Muscle layer of duodenum (tissue), 2 donors: ENCODE measurements around the gene C12orf60.
"Not testable (repeated sequence)": the region's sequence is repeated elsewhere in the genome, so short reads cannot be mapped to it uniquely, and the experiment has no call there.

ENCODE experiments used
- H3K27ac ChIP-seq: one replicate; pipeline ENCODE4 v1.7.0; 2013; ENCODE audit warnings: mild to moderate bottlenecking, low read length
- H3K27me3 ChIP-seq: one replicate; pipeline ENCODE4 v1.7.0; 2013; ENCODE audit warnings: low read depth, mild to moderate bottlenecking, control low read depth, low read length
- H3K36me3 ChIP-seq, 2 donors: one replicate each; pipeline ENCODE4 v1.7.0; 2013; ENCODE audit warnings: low read length in 2 of 2, control low read depth in 1 of 2, mild to moderate bottlenecking in 1 of 2; ENCODE audit not compliant: insufficient read depth in 2 of 2, control insufficient read depth in 1 of 2
- H3K4me1 ChIP-seq, 2 donors: one replicate each; pipeline ENCODE4 v1.7.0; 2013; ENCODE audit warnings: low read length in 2 of 2, mild to moderate bottlenecking in 2 of 2, control low read depth in 1 of 2, moderate library complexity in 1 of 2; ENCODE audit not compliant: insufficient read depth in 2 of 2, control insufficient read depth in 1 of 2
- H3K4me3 ChIP-seq, 2 donors: one replicate each; pipeline ENCODE4 v1.7.0; 2013; ENCODE audit warnings: low read length in 2 of 2, low read depth in 1 of 2, mild to moderate bottlenecking in 1 of 2
- H3K9me3 ChIP-seq, 2 donors: one replicate each; pipeline ENCODE4 v1.7.0; 2013; ENCODE audit warnings: low read length in 2 of 2, control low read depth in 1 of 2, mild to moderate bottlenecking in 1 of 2; ENCODE audit not compliant: control insufficient read depth in 1 of 2
- donor health status: healthy.

C12orf60 gene

DNA sequence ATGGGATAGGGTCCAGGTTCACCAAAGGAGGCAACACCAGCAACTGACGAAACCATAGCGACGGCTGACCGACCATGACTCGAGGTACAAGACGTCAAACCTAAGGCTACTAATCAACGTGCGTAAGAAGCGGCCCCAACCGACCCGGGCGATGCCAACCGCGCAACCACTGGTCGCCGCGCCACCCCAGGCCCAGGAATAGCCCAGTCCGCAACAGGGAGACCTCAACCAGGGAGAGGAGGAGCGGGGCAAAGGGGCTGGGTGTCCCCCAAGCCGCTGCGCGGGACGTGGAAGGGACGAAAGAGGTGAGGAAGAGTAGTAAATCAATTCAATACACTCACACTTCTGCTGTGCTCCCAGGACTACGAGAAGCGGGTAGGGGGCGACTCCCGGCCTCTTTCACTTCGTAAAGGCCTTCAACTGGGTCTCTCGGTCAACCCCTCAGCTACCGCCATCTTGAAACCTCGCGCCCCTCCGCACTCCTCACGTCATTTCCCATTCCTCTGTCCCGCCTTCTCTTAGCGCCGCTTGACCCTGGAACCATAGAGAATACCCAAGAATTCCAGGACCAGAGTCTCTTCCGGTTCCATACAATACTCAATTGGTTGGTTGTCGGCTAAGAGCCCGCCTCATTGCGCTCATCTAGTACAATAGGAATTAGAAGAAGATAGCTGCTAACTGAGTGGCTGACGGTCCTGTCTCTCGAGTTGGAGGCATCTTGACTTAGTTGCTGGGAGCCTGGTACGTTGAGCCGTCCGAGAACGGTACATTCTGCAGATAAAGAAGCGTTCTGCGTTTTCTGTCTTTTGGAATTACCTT, at the start of gene C12orf60, which contains the start of gene WBP11:
Gene C12orf60, plus strand, starts transcription at position 660 of the 819 bp plus-strand sequence. CDS start 19,266 bp downstream, outside the sequence.
Gene WBP11, minus strand, starts transcription at position 468 of the 819 bp plus-strand sequence. CDS start 2,095 bp downstream, outside the sequence.
- Histone ChIP-seq H3K27me3 (no peaks in the 10 kb centered on the region), H3K4me1 (peaks cover 0 to 19% of the 10 kb centered on the region in 2 donors), H3K9me3 (no peaks in the 10 kb centered on the region), H3K36me3 (peaks cover 12 to 17% of the 10 kb centered on the region in 2 donors), H3K27ac (peak within 1 kb of the TSS; percentile 94), H3K4me3 (peak within 1 kb of the TSS; percentile 85 to 97)

DNA sequence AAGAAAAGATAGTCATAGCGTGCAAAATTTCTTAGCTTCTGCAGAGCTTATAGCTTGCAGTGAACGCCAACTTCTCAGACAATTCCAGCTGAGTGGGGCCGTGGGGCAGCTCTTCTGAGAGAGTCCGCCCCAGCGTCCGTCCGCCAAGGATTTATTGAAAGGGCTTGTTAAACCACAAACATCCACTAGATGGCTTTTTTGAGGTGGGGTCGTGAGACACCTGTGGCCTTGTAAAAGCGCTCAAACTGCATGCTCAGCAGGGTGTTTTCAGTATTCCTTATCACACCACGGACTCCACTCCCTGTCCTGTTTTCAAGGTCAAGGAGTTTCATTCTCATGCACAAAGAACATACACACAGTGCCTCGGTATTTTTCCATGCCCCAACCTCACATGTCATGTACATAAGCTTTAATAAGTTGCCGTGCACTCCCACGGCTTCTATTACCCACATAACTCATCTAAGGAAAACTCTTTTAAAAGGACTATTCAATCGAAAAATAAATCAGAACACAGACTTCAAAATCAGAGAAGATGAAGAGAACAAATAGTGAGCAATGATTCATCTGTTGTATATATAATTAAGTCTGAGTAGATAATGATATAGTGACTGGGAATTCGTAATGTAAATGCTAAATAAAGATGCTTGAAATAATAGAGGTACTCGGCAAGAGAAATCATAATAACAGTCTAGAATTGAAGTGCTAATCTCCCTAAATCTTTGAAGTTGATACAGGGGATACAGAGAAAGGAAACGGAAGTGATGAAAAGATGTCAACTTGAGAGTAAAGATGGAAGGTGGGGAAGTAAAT, 46.9 kb upstream of the C12orf60 start:
- Histone ChIP-seq H3K4me3 (no peak overlapping the region), H3K36me3 (peaks cover 0 to 6% of the 10 kb centered on the region in 2 donors), H3K27ac (no peak overlapping the region), H3K4me1 (no peaks in the 10 kb centered on the region), H3K27me3 (no peaks in the 10 kb centered on the region), H3K9me3 (no peaks in the 10 kb centered on the region)

DNA sequence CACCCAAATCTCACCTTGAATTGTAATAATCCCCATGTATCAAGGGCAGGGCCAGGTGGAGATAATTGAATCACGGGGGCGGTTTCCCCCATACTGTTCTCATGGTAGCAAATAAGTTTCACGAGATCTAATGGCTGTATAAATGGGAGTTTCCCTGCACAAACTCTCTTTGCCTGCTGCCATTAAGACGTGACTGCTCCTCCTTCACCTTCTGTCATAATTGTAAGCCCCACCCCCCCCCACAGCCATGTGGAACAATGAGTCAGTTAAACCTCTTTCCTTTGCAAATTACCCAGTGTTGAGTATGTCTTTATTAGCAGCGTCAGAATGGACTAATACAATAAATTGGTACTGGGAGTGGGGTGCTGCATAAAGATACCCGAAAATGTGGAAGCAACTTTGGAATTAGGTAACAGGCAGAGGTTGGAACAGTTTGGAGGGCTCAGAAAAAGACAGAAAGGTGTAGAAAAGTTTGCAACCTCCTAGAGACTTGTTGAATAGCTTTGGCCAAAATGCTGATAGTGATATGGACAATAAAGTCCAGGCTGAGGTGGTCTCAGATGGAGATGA, 43.7 kb upstream of the C12orf60 start:
- not testable (repeated sequence) for H3K27ac ChIP-seq, H3K27me3 ChIP-seq, H3K36me3 ChIP-seq, H3K9me3 ChIP-seq, H3K4me1 ChIP-seq, H3K4me3 ChIP-seq

DNA sequence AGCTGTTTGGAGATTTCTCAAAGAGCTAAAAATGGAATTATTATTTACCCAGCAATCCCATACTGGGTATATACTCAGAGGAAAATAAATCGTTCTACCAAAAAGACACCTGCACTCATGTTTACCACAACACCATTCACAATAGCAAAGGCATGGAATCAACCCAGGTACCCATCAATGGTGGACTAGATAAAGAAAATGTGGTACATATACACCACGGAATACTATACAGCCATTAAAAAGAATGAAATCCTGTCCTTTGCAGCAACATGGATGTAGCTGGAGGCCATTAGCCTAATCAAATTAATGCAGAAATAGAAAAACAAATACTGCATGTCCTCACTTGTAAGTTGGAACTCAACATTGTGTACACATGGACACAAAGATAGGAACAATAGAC, 38.1 kb upstream of the C12orf60 start:
- Histone ChIP-seq H3K4me3 (no peak overlapping the region), H3K27ac (no peak overlapping the region), H3K27me3 (no peaks in the 10 kb centered on the region), H3K4me1 (peaks cover 0 to 12% of the 10 kb centered on the region in 2 donors), H3K9me3 (no peaks in the 10 kb centered on the region), H3K36me3 (no peaks in the 10 kb centered on the region)

DNA sequence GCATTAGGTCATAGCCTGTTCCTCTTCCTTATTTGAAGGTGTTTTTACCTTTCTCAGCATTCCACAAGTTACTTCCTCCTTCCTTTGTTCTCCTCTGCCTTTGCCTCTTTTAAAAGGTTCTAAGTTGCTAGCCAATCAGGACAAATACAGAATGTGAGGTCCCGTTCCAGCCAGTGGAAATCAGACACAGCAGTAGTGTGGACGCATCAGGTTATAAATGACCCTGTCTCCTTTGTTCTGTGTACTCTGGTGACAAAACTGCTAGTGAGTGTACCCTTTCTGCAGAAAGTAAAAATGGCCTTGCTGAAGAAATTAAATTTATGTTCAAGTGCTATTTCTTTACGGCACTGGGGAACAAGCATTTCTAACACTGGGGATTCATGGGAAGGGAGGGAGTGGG, 37.5 kb upstream of the C12orf60 start:
- not testable (repeated sequence) for H3K27ac ChIP-seq, H3K9me3 ChIP-seq, H3K4me3 ChIP-seq, H3K36me3 ChIP-seq, H3K27me3 ChIP-seq
- H3K4me1 ChIP-seq = peaks cover 0 to 12% of the 10 kb centered on the region in 2 donors

DNA sequence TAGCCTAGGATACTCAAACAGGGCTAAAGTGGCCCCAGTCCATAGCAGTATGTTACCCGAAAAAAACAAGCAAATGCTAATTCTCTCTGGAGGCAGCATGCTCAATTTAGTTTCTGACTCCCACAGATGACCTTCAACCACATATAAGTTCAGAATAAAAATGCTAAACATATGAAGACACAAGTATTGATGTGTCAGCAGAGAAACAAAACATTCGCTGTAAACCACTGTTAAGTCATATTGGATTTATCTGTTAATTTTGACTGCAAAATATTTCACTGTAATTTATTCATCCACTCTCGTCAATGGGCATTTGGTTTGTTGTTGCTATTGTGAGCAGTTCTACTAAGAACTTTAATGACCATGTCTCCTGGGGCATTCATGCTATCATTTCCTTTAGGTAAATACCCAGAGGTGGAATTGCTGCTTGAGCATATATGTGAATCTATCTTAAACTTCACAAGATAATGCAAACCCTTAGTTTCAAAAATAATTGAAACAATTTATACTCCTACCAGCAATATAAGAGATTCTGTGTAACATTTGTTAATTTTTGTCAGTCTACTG, 36.7 kb upstream of the C12orf60 start:
- Histone ChIP-seq H3K36me3 (peaks cover 0 to 3% of the 10 kb centered on the region in 2 donors), H3K4me1 (peaks cover 0 to 12% of the 10 kb centered on the region in 2 donors), H3K27me3 (no peaks in the 10 kb centered on the region), H3K4me3 (no peak overlapping the region), H3K9me3 (no peaks in the 10 kb centered on the region), H3K27ac (no peak overlapping the region)

- Histone ChIP-seq H3K4me1 (peaks cover 0 to 12% of the 10 kb centered on the region in 2 donors), H3K9me3 (no peaks in the 10 kb centered on the region), H3K27ac (no peak overlapping the region), H3K27me3 (no peaks in the 10 kb centered on the region), H3K4me3 (no peak overlapping the region), H3K36me3 (peaks cover 0 to 3% of the 10 kb centered on the region in 2 donors)
These were observed 35.9 kb upstream of the C12orf60 start for GRCh38 chr12:14767617-14768016.

DNA sequence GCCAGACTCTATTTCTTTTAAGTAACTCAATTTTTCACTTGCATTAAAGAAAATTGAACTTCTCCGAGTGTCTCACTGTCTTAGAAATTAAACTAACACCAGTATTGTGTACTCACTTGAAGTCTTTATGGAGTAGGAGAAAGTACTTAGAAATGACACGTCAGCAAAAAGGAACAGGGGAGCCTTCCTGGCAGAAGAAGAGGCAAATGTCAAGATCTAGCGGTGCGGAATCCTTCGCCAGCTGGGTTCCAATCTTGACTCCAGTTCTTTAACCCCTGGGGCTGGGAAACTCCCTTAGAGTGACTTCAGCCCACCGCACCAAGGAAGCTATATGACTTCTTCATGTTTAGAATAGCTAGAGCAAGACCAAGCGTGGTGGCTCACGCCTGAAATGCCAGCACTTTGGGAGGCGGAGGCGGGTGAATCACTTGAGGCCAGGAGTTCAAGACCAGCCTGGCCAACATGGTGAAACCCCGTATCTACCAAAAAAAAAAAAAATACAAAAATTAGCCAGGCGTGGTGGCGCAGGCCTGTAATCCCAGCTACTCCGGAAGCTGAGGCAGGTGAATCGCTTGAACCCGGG, 34.6 kb upstream of the C12orf60 start:
- no peaks in the 10 kb centered on the region for H3K9me3 ChIP-seq
- peaks cover 0 to 12% of the 10 kb centered on the region in 2 donors for H3K4me1 ChIP-seq
- peak overlapping the region; percentile 89 to 98 for H3K4me3 ChIP-seq
- no peaks in the 10 kb centered on the region for H3K27me3 ChIP-seq
- peaks cover 0 to 3% of the 10 kb centered on the region in 2 donors for H3K36me3 ChIP-seq
- H3K27ac ChIP-seq = peak overlapping the region; percentile 100

DNA sequence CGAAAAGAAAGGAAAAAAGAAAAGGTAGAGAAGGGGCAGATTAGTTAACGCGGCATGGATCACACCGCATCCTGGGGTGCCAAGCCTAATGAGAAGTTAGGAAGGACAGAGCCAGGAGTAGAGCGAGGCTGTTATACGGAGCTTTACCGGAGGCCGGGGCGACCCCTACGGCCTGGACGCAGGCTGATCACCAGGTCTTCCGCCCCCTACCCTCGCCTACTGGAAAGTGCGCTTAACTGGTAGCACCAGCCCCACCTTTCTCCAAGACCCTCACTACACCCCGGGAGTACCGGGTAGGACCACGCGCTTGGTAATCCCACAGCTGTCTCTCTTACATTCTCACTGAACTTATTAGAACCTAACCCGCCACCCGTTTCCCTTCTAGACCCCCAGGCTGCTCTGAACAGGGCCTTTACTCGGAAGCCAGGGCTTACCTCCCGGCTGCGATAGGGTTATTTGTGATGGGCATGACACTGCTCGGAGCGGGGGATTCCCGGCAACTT, 34.0 kb upstream of the C12orf60 start:
- Histone ChIP-seq H3K27ac (peak overlapping the region; percentile 100), H3K27me3 (no peaks in the 10 kb centered on the region), H3K36me3 (peaks cover 0 to 3% of the 10 kb centered on the region in 2 donors), H3K4me1 (peaks cover 0 to 12% of the 10 kb centered on the region in 2 donors), H3K9me3 (no peaks in the 10 kb centered on the region), H3K4me3 (peak overlapping the region; percentile 89 to 98)

DNA sequence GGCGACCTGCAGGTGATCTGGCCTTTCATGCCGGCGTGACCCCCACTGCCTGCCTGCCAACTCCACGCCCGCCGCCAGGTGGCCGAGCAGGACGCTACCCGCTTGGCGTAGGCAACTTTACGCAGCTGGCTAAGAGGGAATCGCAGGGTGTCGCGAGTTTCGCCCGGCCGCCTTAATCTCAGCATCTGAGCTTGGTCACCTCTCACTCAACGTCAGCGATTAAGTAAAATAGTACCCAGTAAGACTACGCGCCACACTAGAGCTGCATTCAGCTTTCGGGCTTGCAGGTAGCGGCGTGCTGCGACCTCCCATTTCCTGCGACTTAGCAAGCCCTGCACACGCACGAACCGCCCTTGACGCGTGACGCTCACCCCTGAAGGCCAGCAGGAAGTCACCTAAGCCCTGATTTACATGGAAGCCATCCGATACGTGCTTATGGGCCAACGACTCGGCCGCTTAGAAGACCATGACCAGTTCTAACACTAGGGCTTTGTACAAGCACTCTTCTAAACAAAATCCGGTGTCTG, 33.4 kb upstream of the C12orf60 start:
- H3K9me3 ChIP-seq = no peaks in the 10 kb centered on the region
- no peaks in the 10 kb centered on the region for H3K27me3 ChIP-seq
- peak overlapping the region; percentile 89 to 98 for H3K4me3 ChIP-seq
- H3K27ac ChIP-seq = peak overlapping the region; percentile 100
- peaks cover 0 to 7% of the 10 kb centered on the region in 2 donors for H3K36me3 ChIP-seq
- peaks cover 0 to 12% of the 10 kb centered on the region in 2 donors for H3K4me1 ChIP-seq
